HCEC 1CT (cell line): Measurements from ENCODE around the gene LRRC59.
A peak's percentile ranks its signal among the peaks of the same experiment; 100 is the strongest.
"Not testable (repeated sequence)": the region's sequence is repeated elsewhere in the genome, so short reads cannot be mapped to it uniquely, and the experiment has no call there.

Experiments
- DNase-seq: peaks from one replicate; pipeline ENCODE4 v3.0.0-alpha.2; 2017

Gene LRRC59

DNA sequence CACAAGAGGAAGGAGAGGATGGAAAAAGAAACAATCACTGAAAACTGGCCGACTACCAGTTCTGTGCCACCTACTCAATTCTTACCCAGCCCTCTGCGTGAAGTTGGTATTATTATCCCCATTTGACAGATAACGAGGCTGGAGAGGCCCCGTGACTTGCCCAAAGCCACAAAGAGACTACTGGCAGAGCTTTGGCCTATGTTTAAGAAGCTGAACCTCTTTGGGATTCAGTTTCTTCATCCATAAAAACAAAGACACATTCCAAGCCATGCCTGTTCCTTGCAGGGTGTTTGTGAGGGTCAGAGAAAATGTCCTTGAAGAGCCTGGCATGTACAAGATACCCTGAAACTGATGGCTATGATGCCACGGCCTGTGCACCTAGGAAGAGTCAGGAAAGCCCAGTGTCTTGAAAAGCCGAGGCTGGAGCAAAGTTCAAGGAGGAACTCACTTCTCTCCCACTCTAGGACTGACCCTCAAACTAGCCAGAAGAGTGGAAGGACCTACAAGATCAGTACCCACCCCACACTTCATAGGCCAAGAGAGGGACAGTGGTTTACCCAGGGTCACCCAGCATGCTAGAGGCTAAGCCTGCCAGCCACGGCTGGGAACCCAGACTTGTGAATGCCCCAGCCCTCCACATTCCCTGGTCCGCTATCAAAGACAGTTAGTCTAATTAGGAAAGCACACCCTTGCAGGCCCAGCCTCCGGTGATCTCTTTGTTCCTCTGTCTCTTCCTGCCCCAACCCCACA, 27.1 kb upstream of the LRRC59 start:
- DNase-seq, result no peak

DNA sequence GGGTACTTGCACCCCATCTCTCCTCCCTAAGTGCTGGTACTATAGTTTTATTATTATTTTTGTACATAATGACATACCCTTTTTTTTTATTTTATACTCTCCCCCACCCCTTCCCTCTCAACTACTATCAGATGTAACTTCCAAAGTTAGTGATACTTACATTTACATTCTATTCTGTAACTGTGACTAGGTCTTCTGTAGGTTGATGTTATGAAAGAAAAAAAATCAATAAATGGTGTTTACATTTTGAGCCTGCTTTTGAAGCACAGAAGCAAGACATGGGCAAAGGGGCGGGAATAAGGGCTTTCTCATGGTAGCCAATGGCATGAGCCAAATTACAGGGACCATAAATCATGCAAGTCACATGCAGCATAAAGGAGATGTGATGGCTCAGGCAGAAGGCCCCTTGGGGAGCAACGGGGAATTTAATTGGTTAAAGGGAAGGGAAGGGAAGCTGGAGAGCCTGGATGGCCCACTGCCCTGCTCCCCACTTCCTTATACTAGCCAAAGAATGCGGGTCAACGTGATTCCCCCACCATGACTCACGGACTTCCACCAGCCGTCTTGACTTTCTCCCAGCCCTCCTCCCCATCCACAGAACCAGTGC, 26.3 kb upstream of the LRRC59 start:
- DNase-seq, result peak; percentile 98

DNA sequence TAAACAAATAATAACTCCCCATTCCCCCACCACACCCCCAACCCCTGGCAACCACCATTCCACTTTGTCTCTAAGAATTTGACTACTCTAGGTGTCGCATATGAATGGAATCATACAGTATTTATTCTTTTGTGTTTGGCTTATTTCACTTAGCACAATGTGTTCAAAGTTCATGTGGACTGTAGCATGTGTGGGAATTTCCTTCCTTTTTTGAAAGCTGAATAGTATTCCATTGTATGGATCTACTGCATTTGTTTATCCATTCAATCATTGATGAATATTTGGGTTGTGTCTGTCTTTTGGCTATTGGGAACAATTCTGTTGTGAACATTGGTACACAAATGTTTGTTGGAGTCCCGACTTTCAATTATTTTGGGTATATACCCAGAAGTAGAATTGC, 25.4 kb upstream of the LRRC59 start:
- DNase-seq, result no peak

DNA sequence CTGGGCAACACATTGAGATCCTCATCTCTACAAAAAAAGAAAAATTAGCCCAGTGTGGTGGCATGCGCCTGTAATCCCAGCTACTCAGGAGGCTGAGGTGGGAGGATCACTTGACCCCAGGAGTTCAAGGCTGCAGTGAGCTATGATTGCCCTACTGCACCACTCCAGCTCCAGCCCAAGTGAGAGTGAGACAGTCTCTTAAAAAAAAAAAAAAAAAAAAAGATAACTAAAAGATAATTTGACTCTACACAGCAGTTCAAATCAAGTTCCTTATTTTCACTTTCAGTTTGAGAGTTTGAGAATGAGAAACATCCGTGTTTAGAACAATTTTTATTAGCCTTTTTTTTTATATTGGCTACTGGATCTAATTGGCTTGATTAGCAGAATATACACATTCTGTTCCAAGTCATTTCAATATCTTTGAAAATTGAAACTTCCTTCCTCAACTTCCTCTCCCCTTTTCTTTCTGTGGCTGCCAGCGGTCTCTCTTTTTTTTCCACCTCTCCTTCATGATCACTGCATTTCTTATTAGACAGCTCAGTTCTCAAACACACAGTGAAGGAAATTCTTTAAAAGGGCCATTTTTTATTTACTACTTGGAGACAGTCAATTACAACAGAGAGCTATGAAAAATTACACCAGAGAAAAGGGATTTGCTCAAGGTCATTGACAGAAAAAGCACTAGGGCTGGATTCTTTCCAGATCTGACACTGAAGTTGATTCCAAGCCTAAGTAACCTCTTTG, 24.2 kb upstream of the LRRC59 start:
- DNase-seq, result peak; percentile 14

DNA sequence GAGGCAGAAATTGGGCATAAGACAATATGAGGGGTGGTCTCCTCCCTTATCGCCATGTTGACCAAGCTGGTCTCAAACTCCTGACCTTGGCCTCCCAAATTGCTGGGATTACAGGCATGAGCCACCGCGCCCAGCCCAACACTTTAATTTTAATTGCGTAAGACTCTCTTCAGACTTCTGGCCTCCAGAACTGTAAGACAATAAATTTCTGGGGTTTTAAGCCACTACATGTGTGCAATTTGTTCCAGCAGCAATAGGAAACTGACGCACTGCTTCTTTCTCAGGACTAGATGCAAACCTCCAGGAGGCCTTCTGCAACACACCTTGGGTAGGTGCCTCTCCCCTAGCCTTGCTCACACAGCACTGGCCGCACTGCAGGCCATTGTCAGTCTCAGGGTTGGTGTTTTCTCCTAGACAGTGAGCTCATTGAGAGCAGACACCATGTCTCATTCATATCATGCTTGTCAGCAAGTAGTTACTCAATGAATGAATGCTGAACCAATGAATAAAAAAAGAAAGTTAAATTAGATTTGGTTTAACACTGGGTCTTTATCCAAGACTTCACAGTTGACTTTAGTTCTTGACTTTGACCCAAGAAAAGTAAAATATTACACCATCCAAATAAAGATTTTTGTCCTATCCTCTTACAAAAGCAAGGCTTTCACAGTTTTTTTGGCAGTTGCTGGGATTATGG, 23.2 kb upstream of the LRRC59 start:
- DNase-seq, result no peak

DNA sequence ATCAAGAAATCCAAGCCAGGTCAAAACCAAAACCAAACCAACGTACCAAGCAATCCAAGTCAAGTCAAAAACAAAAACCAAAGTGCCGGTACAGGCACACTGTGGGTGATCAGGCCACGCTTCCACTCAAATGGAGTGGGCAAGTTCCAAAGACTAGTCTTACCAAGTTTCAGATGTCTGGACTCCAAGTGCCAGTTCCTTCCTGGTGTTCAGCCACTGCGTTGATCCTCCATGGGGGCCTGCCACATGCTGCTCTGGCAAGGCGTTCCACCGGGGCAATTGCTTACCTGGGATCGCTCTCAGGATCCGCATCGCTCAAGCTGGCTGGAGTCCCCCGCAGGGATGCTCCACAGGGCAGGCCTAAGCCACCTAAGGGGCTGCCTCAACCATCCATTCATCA, 22.3 kb upstream of the LRRC59 start:
- not testable (repeated sequence) for DNase-seq

DNA sequence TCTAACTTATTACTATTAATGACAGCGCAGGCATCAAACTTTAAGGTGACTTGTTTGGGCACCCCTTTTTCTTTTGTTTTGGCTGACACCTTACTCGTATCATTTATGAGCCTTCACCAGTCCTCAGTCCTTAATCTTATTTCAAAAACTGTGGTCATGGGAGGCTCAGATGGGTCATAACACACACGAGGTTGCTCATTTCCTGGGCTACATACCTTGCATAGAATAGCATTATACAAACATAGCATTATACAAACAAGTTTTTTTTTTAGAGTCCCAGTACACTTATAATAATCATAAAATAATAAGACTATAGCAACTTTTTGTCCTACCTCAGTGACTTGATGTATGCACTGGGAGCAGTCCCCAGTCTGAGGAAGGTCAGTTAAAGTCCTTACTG, 17.5 kb upstream of the LRRC59 start:
- peak; percentile 39 for DNase-seq

DNA sequence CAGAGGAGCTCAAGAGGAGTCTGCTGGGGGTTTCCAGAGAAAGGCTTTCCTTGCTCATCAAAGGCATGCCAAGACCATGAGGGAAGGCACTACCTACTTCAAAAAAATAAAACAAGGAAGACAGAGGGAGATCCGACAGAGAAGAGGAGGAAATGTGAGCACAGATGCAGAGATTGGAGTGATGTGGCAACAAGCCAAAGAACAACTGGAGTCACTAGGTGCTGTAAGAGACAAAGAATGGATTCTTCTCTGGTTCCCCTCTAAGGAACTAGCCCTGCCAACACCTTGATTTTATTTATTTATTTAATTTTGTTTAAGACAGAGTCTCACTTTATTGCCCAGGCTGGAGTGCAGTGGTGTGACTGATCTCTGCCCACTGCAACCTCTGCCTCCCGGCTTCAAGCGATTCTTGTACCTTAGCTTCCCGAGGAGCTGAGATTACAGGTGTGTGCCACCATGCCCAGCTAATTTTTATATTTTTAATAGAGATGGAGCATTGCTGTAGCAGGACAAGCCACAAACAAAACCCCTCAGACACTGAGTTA, 14.9 kb upstream of the LRRC59 start:
- no peak for DNase-seq

DNA sequence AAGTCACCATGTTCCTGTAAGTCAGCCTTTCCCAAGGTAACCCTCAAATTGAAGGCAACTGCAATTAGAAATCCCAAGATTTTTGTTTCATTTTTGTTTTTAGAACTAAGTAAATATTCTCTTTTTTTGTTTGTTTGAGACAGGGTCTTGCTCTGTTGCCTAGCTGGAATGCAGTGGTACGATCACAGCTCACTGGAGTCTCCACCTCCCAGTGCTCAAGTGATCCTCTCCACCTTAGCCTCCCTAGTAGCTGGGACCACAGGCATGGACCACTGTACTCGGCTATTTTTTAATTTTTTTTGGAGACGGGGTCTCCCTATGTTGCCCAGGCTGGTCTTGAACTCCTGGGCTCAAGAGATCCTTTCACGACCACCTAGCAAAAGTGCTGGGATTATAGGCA, 10.6 kb upstream of the LRRC59 start:
- no peak for DNase-seq

DNA sequence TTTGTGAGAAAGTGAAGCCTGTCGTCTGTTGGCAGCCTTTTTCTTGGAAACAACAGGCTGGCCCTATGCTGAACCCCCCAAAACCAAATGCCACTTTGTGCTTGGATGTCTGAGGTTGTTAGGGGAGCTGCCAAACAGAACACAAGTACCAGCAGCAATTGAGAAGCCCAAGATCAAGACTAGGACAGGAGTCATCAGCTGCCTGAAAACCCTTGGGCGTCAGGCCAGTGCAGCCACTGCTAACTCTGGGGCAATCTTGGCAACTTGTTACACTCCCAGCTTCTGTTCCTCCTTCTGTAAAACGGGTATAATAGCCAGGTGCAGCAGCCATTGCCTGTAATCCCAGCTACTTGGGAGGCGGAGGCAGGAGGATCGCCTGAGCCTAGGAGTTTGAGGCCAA, 9.3 kb upstream of the LRRC59 start:
- DNase-seq, result no peak

DNA sequence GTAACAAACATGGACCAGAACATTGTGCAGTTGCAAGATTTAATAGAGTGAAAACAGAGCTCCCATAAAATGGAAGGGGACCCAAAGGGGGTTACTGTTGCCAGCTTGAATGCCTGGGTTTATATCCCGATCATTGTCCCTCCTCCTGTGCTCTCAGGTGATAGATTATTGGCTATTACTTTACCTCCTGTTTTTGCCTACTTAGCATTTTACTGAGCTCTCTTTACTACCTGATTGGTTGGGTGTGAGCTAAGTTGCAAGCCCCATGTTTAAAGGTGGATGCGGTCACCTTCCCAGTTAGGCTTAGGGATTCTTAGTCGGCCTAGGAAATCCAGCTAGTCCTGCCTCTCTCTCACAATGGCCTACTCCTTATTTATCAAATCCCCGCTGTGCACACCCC, 8.0 kb upstream of the LRRC59 start:
- DNase-seq, result not testable (repeated sequence)

DNA sequence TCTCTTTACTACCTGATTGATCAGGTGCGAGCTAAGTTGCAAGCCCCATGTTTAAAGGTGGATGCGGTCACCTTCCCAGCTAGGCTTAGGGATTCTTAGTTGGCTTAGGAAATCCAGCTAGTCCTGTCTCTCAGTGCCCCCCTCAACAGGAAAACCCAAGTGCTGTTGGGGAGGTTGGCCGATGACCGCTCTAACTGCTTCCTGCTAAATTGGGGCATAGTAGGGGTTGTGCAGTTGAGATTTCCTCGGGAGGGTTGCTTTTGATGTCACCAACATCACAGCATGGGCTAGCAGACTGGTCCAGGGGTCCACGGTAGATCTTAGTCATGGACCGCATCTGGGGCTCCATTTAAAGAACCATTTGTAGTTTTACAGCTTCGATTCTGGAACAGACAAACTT, 2.3 kb upstream of the LRRC59 start:
- not testable (repeated sequence) for DNase-seq

DNA sequence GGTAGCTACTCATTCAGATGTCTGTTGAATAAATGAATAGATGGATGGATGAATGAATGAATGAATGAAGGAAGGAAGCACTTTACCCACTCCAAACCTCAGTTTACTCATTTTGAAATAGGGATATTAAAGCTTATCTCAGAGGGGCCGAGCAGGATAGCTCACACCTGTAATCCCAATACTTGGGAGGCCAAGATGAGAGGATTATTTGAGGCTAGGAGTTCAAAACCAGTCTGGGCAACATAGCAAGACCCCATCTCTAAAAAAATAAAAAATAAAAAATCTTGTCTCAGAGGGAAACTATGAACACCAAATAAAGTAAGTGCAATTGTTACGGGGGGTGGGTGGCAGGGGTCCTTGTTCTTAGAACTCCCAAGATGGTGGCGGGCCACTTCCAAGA, 1.3 kb upstream of the LRRC59 start:
- not testable (repeated sequence) for DNase-seq

DNA sequence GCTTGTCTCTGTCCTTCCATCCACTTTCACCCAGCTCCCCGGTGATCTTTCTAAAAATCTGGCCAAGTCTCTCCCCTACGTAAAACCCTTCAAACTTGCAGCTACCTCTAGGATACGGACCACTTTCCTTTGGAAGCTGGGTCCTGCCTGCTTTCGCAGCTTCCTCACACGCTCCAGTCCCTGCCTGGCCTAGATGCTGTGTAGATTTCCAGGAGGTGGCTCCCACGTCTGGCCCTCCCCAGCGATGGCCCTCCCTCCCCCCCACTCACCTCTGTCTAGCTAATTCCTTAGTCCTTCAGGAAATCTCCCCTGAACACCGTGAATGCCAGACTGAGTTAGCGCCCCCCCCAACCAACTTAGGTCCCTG, 579 bp upstream of the LRRC59 start:
- no peak for DNase-seq

DNA sequence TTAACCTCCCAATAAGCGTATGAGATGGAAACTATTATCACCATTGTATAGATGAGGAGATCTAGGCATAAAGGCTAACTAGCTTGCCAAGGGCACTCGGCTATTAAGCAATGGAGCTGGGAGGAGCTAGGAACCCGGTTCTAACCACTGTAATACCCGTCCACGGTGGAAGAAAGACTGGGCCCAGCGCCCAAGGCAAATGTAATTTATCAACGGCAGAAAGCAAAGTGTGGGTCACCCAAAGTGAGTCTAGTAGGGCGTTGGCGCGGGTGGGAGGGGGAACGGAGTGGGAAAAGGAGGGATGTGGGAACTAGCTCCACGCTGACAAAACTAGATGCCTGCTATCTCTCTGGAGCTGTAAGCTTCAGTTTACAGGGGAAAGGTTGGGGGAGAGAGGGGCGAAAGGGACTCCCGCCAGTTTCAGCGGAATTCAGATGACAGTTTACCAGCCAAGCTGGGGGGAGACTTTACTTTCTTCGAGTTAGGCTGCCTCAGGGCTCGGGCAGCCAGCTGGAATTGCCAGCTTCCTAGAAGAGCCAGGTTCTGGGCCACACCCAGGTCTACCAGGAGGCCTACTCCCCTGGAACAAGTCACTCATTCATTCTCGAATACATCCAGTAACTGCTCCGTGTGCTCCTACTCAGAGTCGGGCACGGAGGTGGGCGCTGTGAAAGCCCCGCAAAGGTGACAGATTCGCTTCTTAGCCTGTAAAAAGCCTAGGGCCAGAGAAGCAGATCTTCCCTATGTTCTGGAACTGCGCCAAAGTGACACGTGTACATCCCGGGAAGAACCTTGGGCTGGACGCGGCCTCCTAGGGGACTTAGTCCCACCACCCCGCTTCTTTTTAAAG, 837 bp downstream of the LRRC59 start:
- DNase-seq, result peak; percentile 52

DNA sequence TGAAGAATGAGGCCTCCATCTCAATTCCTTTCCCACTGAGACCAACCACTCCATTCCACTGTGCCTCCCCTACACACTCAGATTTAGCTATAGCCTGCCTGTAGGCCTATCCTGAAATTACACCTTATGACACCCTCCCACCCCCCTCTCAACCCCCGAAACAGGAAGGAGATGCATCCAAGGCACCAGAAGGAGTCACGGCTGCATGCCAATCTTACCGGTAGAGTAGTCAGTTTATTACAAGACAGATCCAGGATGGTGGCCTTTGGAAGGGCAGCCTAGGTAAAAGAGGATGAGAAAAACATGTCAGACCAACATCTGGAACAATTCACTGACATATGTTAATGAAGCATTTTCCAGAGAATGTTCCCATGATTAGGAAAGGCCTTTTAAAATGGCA, 2.6 kb downstream of the LRRC59 start:
- no peak for DNase-seq

DNA sequence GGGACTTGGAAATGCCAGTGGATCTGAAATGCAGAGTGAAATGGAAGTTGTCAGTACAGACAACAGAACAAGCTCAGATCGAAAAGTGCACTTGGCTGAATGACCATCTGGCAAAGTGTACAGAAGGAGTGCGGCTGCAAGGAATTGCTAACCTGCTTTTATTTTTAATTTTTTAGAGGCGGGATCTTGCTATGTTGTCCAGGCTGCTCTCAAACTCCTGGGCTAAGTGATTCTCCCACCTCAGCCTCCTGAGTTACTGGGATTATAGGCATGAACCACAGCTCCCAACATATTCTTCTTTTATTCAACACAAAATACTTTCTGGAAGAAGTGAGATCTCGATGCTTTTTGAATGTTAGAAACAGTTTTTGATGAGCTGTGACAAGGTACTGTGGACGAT, 3.6 kb downstream of the LRRC59 start:
- DNase-seq, result no peak

DNA sequence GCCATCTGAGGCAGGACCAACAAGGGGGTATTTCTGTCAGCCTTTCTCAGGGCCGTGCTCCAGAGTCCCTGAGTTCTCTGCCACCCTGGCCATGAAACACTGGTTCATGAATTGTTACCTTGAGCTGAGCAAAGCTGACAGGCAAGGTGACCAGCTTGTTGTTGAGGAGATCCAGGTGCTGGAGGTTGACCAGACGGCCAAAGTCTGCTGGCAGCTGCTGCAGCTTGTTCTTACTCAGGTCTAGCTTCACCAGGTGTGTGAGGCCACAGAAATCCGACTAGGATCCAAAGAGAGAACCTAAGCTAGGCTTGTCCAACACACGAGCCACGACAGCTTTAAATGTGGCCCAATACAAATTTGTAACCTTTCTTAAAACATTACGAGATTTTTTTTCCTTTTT, 4.7 kb downstream of the LRRC59 start:
- no peak for DNase-seq

DNA sequence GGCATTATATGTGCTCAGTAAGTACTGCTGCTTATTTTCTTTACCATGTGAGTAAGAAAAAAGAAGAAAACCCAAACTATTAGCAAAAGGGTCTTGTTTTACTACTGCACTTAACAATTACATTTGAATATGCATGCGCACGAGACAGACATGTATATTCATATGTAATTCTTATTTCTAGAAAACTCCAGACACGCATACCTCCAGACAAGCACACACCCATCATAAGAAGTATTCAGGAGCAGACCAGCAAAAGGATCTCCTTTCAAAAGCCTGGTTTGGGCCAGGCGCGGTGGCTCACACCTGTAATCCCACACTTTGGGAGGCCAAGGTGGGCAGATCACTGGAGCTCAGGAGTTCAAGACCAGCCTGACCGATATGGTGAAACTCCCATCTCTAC, 7.8 kb downstream of the LRRC59 start:
- no peak for DNase-seq

DNA sequence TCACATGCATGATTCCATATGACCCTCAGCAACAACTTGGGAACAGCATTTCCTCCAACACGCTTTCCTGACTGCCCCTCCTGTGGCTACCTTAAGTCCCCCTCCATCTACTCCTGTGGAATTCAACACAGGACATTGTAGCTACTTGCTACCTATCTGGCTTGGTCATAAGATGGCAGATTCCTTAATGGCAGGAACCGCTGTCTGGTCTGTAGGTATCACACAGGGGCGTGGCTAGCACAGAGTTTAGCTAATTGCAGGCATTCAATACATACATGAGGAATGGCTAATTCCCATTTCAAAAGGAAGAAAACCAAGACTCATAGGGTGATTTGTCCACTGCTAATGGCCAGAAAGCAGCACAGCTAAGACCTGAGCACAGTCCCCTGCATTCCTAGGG, 8.6 kb downstream of the LRRC59 start:
- DNase-seq, result no peak

DNA sequence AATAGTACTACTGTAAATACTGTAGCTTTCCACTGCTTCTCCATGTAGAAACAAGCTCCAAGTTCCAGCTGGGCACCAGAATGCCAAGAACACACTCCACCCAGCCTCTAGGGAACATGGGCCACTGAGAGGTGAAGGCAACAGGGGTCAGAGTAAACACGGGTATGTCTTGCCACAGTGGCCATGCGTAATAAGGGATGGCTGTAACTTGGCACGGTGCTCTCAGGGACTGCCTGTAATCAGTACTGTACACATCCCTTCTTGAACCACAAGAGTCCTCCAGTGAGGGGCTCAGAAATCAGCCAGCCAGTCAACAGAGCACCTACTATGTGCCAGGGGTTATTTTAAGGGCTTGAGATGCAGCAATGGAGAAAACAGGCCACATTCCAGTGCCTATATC, 10.8 kb downstream of the LRRC59 start:
- DNase-seq, result no peak

DNA sequence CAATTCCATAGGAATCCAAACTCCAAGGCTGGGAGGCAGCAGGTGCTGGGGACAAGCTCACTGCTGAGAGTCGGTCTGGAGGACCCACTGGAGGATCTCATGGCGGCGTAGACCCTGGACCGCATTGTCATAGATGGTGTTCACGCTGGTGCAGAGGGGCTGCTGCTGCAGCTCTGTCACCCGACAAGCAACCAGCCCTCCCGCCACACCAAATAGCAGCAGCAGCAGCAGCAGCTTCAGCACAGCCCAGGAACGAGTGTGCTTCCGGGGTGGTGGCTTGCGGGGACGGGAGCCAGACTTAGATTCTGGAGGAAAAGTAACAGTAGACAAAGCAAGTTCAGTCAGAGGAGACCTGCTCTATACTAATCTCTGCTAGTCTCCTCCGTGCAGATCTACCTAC, 14.4 kb downstream of the LRRC59 start:
- DNase-seq, result no peak
